SH-SY5Y (cell line): ENCODE results near the gene MIB2.

Experiments
- GATA2 ChIP-seq: IDR thresholded peaks from 2 replicates; pipeline ENCODE4 v1.6.1; 2011; ENCODE audit warnings: mild to moderate bottlenecking, low read depth, low read length
- GATA3 ChIP-seq: IDR thresholded peaks from 2 replicates; pipeline ENCODE4 v1.6.1; 2011; ENCODE audit warnings: low read depth, mild to moderate bottlenecking, low read length, moderate library complexity

DNA sequence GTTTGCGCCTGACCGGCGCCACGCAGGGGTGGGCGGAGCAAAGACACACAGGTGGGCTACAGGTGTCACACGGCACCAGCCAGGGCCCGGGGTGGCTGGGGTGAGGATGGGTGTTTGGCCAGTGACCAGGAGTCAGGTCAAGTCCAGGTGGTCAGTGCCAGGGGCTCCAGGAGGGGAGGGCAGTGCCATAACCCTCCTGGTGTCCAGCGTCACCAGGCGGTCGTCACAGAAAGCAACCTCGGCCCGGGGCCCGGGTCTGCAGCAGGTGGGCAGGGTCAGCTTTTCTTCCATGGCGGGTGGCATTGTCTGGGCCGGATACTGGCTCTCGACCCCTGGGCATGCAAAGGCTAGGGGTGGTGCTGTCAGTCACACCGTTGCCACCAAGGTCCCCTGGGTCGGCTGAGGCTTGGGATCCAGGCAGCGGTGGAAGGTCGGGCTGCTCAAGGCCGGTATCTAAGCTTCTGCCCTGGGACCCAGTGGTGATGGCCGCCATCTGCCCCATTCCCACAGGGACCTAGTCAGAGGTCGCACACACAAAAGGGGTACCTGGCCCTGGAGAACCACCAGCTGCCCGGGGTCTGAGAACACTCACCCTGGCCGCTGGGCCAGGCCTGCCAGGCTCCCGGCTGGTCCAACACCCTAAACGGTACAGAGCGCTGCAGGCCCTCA lies 17.1 kb upstream of the MIB2 start:
- TF ChIP-seq GATA3 (no peak), GATA2 (no peak)
